ENCODE results near the gene ANTXR1.

Gene ANTXR1

GRCh38 chr2:69070969-69071368 is 58.0 kb downstream of the ANTXR1 start:
- H3K9me3 ChIP-seq (replicated peaks in 1 of 11) = no peaks in the 10 kb centered on the region
- H4K20me1 ChIP-seq = no peaks in the 10 kb centered on the region
- no peak overlapping the region for H3K4me2 ChIP-seq
- no peak for TF ChIP-seq Cebpa-rat (IDR thresholded peaks at IDR 0.05)
- no peak overlapping the region for H3K4me3 ChIP-seq
- no peak overlapping the region for H3K27ac ChIP-seq
- peaks cover 0 to 6% (median 0%) of the 10 kb centered on the region in 10 experiments; a peak in 3 of 20 replicates for H3K4me1 ChIP-seq
- no peak overlapping the region for H3K9ac ChIP-seq
- no peaks in the 10 kb centered on the region for H3K27me3 ChIP-seq
- H3K36me3 ChIP-seq = no peaks in the 10 kb centered on the region

GRCh38 chr2:69073928-69074570 is 61.1 kb downstream of the ANTXR1 start:
- no peak overlapping the region for H3K27ac ChIP-seq
- H3K4me2 ChIP-seq = no peak overlapping the region
- no peaks in the 10 kb centered on the region for H3K36me3 ChIP-seq
- peaks cover 0 to 10% (median 0%) of the 10 kb centered on the region in 10 experiments; a peak in 6 of 20 replicates for H3K4me1 ChIP-seq
- H3K9ac ChIP-seq = no peak overlapping the region
- TF ChIP-seq Cebpa-rat (IDR thresholded peaks at IDR 0.05) = no peak
- no peaks in the 10 kb centered on the region for H3K9me3 ChIP-seq (replicated peaks in 1 of 11)
- H3K27me3 ChIP-seq = no peaks in the 10 kb centered on the region
- H3K4me3 ChIP-seq = no peak overlapping the region
- H4K20me1 ChIP-seq = no peaks in the 10 kb centered on the region

- Histone ChIP-seq H3K9ac (no peak overlapping the region), H3K4me1 (peaks cover 0 to 19% (median 0%) of the 10 kb centered on the region in 10 experiments; a peak in 7 of 20 replicates), H4K20me1 (no peaks in the 10 kb centered on the region), H3K27ac (no peak overlapping the region), H3K9me3 (replicated peaks in 1 of 11) (no peaks in the 10 kb centered on the region), H3K27me3 (no peaks in the 10 kb centered on the region), H3K36me3 (no peaks in the 10 kb centered on the region), H3K4me2 (no peak overlapping the region), H3K4me3 (no peak overlapping the region)
- no peak for TF ChIP-seq Cebpa-rat (IDR thresholded peaks at IDR 0.05)
Measured at GRCh38 chr2:69074918-69075317, 61.9 kb downstream of the ANTXR1 start.

- peaks cover 0 to 25% (median 0%) of the 10 kb centered on the region in 10 experiments; a peak in 7 of 20 replicates for H3K4me1 ChIP-seq
- TF ChIP-seq Cebpa-rat (IDR thresholded peaks at IDR 0.05) = no peak
- no peak overlapping the region for H3K9ac ChIP-seq
- no peaks in the 10 kb centered on the region for H3K36me3 ChIP-seq
- H3K27ac ChIP-seq = no peak overlapping the region
- no peaks in the 10 kb centered on the region for H4K20me1 ChIP-seq
- no peak overlapping the region for H3K4me2 ChIP-seq
- H3K9me3 ChIP-seq (replicated peaks in 1 of 11) = no peaks in the 10 kb centered on the region
- no peak overlapping the region for H3K4me3 ChIP-seq
- no peaks in the 10 kb centered on the region for H3K27me3 ChIP-seq
Measured at GRCh38 chr2:69075486-69075885, 62.5 kb downstream of the ANTXR1 start.

- Histone ChIP-seq H3K9me3 (replicated peaks in 1 of 11) (no peaks in the 10 kb centered on the region), H3K36me3 (no peaks in the 10 kb centered on the region), H3K4me2 (no peak overlapping the region), H3K27me3 (no peaks in the 10 kb centered on the region), H3K9ac (no peak overlapping the region), H3K4me3 (no peak overlapping the region), H3K4me1 (peaks cover 0 to 36% (median 0%) of the 10 kb centered on the region in 10 experiments; a peak in 7 of 20 replicates), H3K27ac (no peak overlapping the region; a peak in 1 of 22 replicates), H4K20me1 (no peaks in the 10 kb centered on the region)
- TF ChIP-seq Cebpa-rat (IDR thresholded peaks at IDR 0.05) = no peak
Measured at GRCh38 chr2:69076601-69077000, 63.6 kb downstream of the ANTXR1 start.

GRCh38 chr2:69077252-69077950 is 64.4 kb downstream of the ANTXR1 start:
- Histone ChIP-seq H3K27ac (no peak overlapping the region), H3K4me3 (no peak overlapping the region), H4K20me1 (no peaks in the 10 kb centered on the region), H3K27me3 (no peaks in the 10 kb centered on the region), H3K9me3 (replicated peaks in 1 of 11) (no peaks in the 10 kb centered on the region), H3K4me2 (0 out of 22 replicates have a peak overlapping the region, but pooled peaks of 1 of the 11 experiments have one; percentile 1), H3K9ac (no peak overlapping the region), H3K36me3 (no peaks in the 10 kb centered on the region), H3K4me1 (peaks cover 0 to 44% (median 5%) of the 10 kb centered on the region in 10 experiments; a peak in 11 of 20 replicates)
- no peak for TF ChIP-seq Cebpa-rat (IDR thresholded peaks at IDR 0.05)

- no peaks in the 10 kb centered on the region for H3K9me3 ChIP-seq (replicated peaks in 1 of 11)
- H3K27me3 ChIP-seq = no peaks in the 10 kb centered on the region
- peak overlapping the region in 2 of 11 experiments; percentile 78; a peak in 2 of 22 replicates for H3K9ac ChIP-seq
- H3K27ac ChIP-seq = peak overlapping the region in 4 of 11 experiments; percentile 50 to 94 (median 92); a peak in 8 of 22 replicates
- no peaks in the 10 kb centered on the region for H4K20me1 ChIP-seq
- no peak for TF ChIP-seq Cebpa-rat (IDR thresholded peaks at IDR 0.05)
- H3K4me3 ChIP-seq = no peak overlapping the region
- peak overlapping the region in 4 of 11 experiments; percentile 28 to 83 (median 81); a peak in 8 of 22 replicates for H3K4me2 ChIP-seq
- peaks cover 0 to 65% (median 14%) of the 10 kb centered on the region in 10 experiments; a peak in 11 of 20 replicates for H3K4me1 ChIP-seq
- H3K36me3 ChIP-seq = no peaks in the 10 kb centered on the region
Measured at GRCh38 chr2:69080071-69080470, 67.1 kb downstream of the ANTXR1 start.

GRCh38 chr2:69081001-69081580 is 68.1 kb downstream of the ANTXR1 start:
- Histone ChIP-seq H3K4me2 (peak overlapping the region in 3 of 11 experiments; percentile 81 to 83 (median 81); a peak in 6 of 22 replicates), H3K4me1 (peaks cover 0 to 75% (median 14%) of the 10 kb centered on the region in 10 experiments; a peak in 11 of 20 replicates), H3K4me3 (no peak overlapping the region), H3K36me3 (no peaks in the 10 kb centered on the region), H3K27me3 (no peaks in the 10 kb centered on the region), H3K9ac (peak overlapping the region in 3 of 11 experiments; percentile 66 to 78 (median 78); a peak in 5 of 22 replicates), H3K9me3 (replicated peaks in 1 of 11) (no peaks in the 10 kb centered on the region), H3K27ac (peak overlapping the region in 4 of 11 experiments; percentile 19 to 94 (median 92); a peak in 7 of 22 replicates), H4K20me1 (no peaks in the 10 kb centered on the region)
- no peak for TF ChIP-seq Cebpa-rat (IDR thresholded peaks at IDR 0.05)

GRCh38 chr2:69081757-69082156 is 68.8 kb downstream of the ANTXR1 start:
- H3K4me1 ChIP-seq = peaks cover 0 to 82% (median 17%) of the 10 kb centered on the region in 10 experiments; a peak in 12 of 20 replicates
- no peaks in the 10 kb centered on the region for H3K27me3 ChIP-seq
- TF ChIP-seq Cebpa-rat (IDR thresholded peaks at IDR 0.05) = no peak
- H3K4me3 ChIP-seq = no peak overlapping the region
- H4K20me1 ChIP-seq = no peaks in the 10 kb centered on the region
- peak overlapping the region in 6 of 11 experiments; percentile 20 to 83 (median 64); a peak in 10 of 22 replicates for H3K4me2 ChIP-seq
- no peaks in the 10 kb centered on the region for H3K36me3 ChIP-seq
- H3K27ac ChIP-seq = peak overlapping the region in 5 of 11 experiments; percentile 54 to 94 (median 90); a peak in 10 of 22 replicates
- H3K9me3 ChIP-seq (replicated peaks in 1 of 11) = no peaks in the 10 kb centered on the region
- H3K9ac ChIP-seq = peak overlapping the region in 3 of 11 experiments; percentile 66 to 78 (median 78); a peak in 6 of 22 replicates
